Stomach (tissue), 4 donors: ENCODE measurements around the gene FAM98C.
"Not testable (repeated sequence)": the region's sequence is repeated elsewhere in the genome, so short reads cannot be mapped to it uniquely, and the experiment has no call there.

Source experiments
- EP300 ChIP-seq: sonication (generic); formaldehyde crosslinking; IDR thresholded peaks from one replicate; pipeline ENCODE4 v1.6.1; 2017; ENCODE audit warnings: antibody characterized with exemption
- POLR2A ChIP-seq, 4 donors: fragments of 450-650 bp; IDR thresholded peaks; one replicate each; pipeline ENCODE4 v1.6.1; 2016; ENCODE audit warnings: antibody characterized with exemption in 4 of 4, control low read depth in 2 of 4, mild to moderate bottlenecking in 1 of 4, moderate library complexity in 1 of 4
- POLR2AphosphoS5 ChIP-seq, 3 donors: sonication (generic); formaldehyde crosslinking; IDR thresholded peaks; one replicate each; pipeline ENCODE4 v1.6.1; 2016; ENCODE audit warnings: antibody characterized with exemption in 3 of 3
- TF ChIP-seq, protein P1 (sequence below), 7 experiments: fragments of 450-650 bp in 4 of 7; fragments of 200-600 bp in 3 of 7; sonication (generic) in 3 of 7; IDR thresholded peaks; one replicate each; pipeline ENCODE4 v1.5.1; 2016 to 2019; ENCODE audit warnings: antibody characterized with exemption in 7 of 7, control low read depth in 2 of 7, mild to moderate bottlenecking in 1 of 7

GRCh38 chr19:38362946-38363688, 39.8 kb upstream of the FAM98C start:
- TF ChIP-seq, protein P1, sequence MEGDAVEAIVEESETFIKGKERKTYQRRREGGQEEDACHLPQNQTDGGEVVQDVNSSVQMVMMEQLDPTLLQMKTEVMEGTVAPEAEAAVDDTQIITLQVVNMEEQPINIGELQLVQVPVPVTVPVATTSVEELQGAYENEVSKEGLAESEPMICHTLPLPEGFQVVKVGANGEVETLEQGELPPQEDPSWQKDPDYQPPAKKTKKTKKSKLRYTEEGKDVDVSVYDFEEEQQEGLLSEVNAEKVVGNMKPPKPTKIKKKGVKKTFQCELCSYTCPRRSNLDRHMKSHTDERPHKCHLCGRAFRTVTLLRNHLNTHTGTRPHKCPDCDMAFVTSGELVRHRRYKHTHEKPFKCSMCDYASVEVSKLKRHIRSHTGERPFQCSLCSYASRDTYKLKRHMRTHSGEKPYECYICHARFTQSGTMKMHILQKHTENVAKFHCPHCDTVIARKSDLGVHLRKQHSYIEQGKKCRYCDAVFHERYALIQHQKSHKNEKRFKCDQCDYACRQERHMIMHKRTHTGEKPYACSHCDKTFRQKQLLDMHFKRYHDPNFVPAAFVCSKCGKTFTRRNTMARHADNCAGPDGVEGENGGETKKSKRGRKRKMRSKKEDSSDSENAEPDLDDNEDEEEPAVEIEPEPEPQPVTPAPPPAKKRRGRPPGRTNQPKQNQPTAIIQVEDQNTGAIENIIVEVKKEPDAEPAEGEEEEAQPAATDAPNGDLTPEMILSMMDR (IDR thresholded peaks at IDR 0.05): not testable (repeated sequence)
- TF ChIP-seq EP300; POLR2A (IDR thresholded peaks at IDR 0.05); POLR2AphosphoS5 (IDR thresholded peaks at IDR 0.05): not testable (repeated sequence)
